HCT116 (cell line): Measurements from ENCODE around the gene NSUN7. TPM values are rescaled to one million over a fixed set of nuclear protein-coding genes. Genes with fewer than 3 reads are reported as not detected.

Source experiments
- ATAC-seq: fragments of 200-7000 bp; cut with Tn5 transposase; 2 replicates; pipeline ENCODE4 v1.9.1; 2020; ENCODE audit warnings: mild to moderate bottlenecking, moderate library complexity
- BruUV-seq: library from RNA; stranded (reverse); fragments of 400-500 nt; replicated peaks from 2 replicates; lab custom pipeline; 2021; lab: Mats Ljungman, UMichigan
- CTCF ChIA-PET: fragments of 300-600 bp; sonication (Branson Sonifier 250); formaldehyde crosslinking; loops from one replicate; lab custom pipeline; 2021; ENCODE audit warnings: antibody characterized with exemption; lab: Charles Lee
- POLR2A ChIA-PET: fragments of 300-600, 350-600 bp; sonication (Branson Sonifier 250); formaldehyde crosslinking; loops from one replicate; lab custom pipeline; 2021; ENCODE audit warnings: antibody characterized with exemption; lab: Charles Lee
- RAD21 ChIA-PET, 2 experiments: fragments of 300-600 bp; sonication (Branson Sonifier 250); formaldehyde crosslinking; loops; one replicate each; lab custom pipeline; 2023; ENCODE audit warnings: low total read pairs in 2 of 2; ENCODE audit not compliant: uncharacterized antibody in 2 of 2, unreplicated experiment in 2 of 2, low non-redundant PET in 1 of 2; lab: Charles Lee
- DNase-seq: peaks from one replicate; pipeline ENCODE4 v3.0.0-alpha.2; 2010; ENCODE audit warnings: low read depth, low spot score
- H2AFZ ChIP-seq: fragments of 200-600 bp; shearing (Covaris generic), sonication (generic); 2 replicates; pipeline ENCODE4 v1.6.1; 2017; ENCODE audit warnings: low read depth, mixed run types, mixed read lengths, antibody characterized with exemption, low read length; ENCODE audit not compliant: poor library complexity, severe bottlenecking
- H3K27ac ChIP-seq: 2 replicates; pipeline ENCODE4 v1.5.1; 2012; ENCODE audit warnings: low read depth, low read length
- H3K27me3 ChIP-seq: fragments of 200-600 bp; sonication (generic); 2 replicates; pipeline ENCODE4 v1.6.1; 2016; ENCODE audit warnings: mixed run types, low read length, mixed read lengths; ENCODE audit not compliant: insufficient read depth
- H3K36me3 ChIP-seq, 2 experiments: fragments of 200-500 bp in 1 of 2; fragments of 200-600 bp in 1 of 2; sonication (Bioruptor generic) in 1 of 2; sonication (generic) in 1 of 2; 2 replicates each; pipeline versions ENCODE4 v1.5.1 to v1.6.1; 2014 to 2016; ENCODE audit warnings: low read length in 2 of 2, inconsistent platforms in 1 of 2, mixed read lengths in 1 of 2, mixed run types in 1 of 2; ENCODE audit not compliant: insufficient read depth in 2 of 2, control insufficient read depth in 1 of 2
- H3K4me1 ChIP-seq, 2 experiments: fragments of 200-600 bp in 1 of 2; sonication (generic) in 1 of 2; 2 replicates each; pipeline versions ENCODE4 v1.5.1 to v1.6.1; 2012 to 2017; ENCODE audit warnings: low read length in 2 of 2, inconsistent platforms in 1 of 2, mild to moderate bottlenecking in 1 of 2, mixed read lengths in 1 of 2, mixed run types in 1 of 2, moderate library complexity in 1 of 2; ENCODE audit not compliant: insufficient read depth in 2 of 2, control insufficient read depth in 1 of 2
- H3K4me2 ChIP-seq: fragments of 200-600 bp; sonication (generic); 2 replicates; pipeline ENCODE4 v1.6.1; 2017; ENCODE audit warnings: mixed run types, low read length, mixed read lengths
- H3K4me3 ChIP-seq, 2 experiments: fragments of 200-600 bp in 1 of 2; sonication (generic) in 1 of 2; replicated peaks in 1 of 2; 2 replicates each; pipeline ENCODE4 v1.5.1; 2011 to 2016; ENCODE audit warnings: low read length in 2 of 2, control low read depth in 1 of 2, low read depth in 1 of 2, mild to moderate bottlenecking in 1 of 2, mixed read lengths in 1 of 2, mixed run types in 1 of 2
- H3K79me2 ChIP-seq: fragments of 200-600 bp; sonication (generic); 2 replicates; pipeline ENCODE4 v1.6.1; 2017; ENCODE audit warnings: mild to moderate bottlenecking, mixed run types, low read length, moderate library complexity, mixed read lengths; ENCODE audit not compliant: insufficient read depth
- H3K9ac ChIP-seq: fragments of 200-600 bp; sonication (generic); 2 replicates; pipeline ENCODE4 v1.6.1; 2016; ENCODE audit warnings: low read length, mixed read lengths
- H3K9me2 ChIP-seq: fragments of 200-600 bp; sonication (generic), shearing (Covaris generic); 2 replicates; pipeline ENCODE4 v1.6.1; 2017; ENCODE audit warnings: mixed run types, mild to moderate bottlenecking, moderate library complexity; ENCODE audit not compliant: insufficient read depth
- H3K9me3 ChIP-seq, 2 experiments: fragments of 200-500 bp in 1 of 2; fragments of 200-600 bp in 1 of 2; sonication (Bioruptor generic) in 1 of 2; sonication (generic) in 1 of 2; 2 replicates each; pipeline ENCODE4 v1.6.1; 2014 to 2017; ENCODE audit warnings: low read length in 2 of 2, mixed read lengths in 2 of 2, inconsistent platforms in 1 of 2, low read depth in 1 of 2, mild to moderate bottlenecking in 1 of 2, mixed run types in 1 of 2, moderate library complexity in 1 of 2; ENCODE audit not compliant: control insufficient read depth in 1 of 2, insufficient read depth in 1 of 2
- H4K20me1 ChIP-seq: fragments of 200-600 bp; sonication (generic), shearing (Covaris generic); 2 replicates; pipeline ENCODE4 v1.6.1; 2017; ENCODE audit warnings: mixed run types, mild to moderate bottlenecking, moderate library complexity; ENCODE audit not compliant: insufficient read depth
- ATF3 ChIP-seq: IDR thresholded peaks from 2 replicates; pipeline ENCODE4 v1.6.1; 2012
- CBX3 ChIP-seq: IDR thresholded peaks from 2 replicates; pipeline ENCODE4 v1.6.1; 2012; ENCODE audit warnings: low read depth
- CEBPB ChIP-seq: IDR thresholded peaks from 2 replicates; pipeline ENCODE4 v1.6.1; 2012; ENCODE audit warnings: low read depth
- EGR1 ChIP-seq: IDR thresholded peaks from 2 replicates; pipeline ENCODE4 v1.6.1; 2012; ENCODE audit warnings: low read depth
- EZH2phosphoT487 ChIP-seq: fragments of 200-600 bp; IDR thresholded peaks from 2 replicates; pipeline ENCODE4 v1.6.1; 2018; ENCODE audit warnings: antibody characterized with exemption, borderline replicate concordance
- JUND ChIP-seq: IDR thresholded peaks from 2 replicates; pipeline ENCODE4 v1.6.1; 2012
- POLR2A ChIP-seq: IDR thresholded peaks from 2 replicates; pipeline ENCODE4 v1.7.0; 2011; ENCODE audit warnings: borderline replicate concordance; ENCODE audit not compliant: insufficient read depth, insufficient read length; ENCODE audit errors: extremely low read depth
- POLR2AphosphoS5 ChIP-seq: IDR thresholded peaks from 2 replicates; pipeline ENCODE4 v1.6.1; 2011; ENCODE audit warnings: mild to moderate bottlenecking, low read depth, low read length, moderate library complexity
- RAD21 ChIP-seq: IDR thresholded peaks from 2 replicates; pipeline ENCODE4 v1.6.1; 2012; ENCODE audit warnings: low read depth, mild to moderate bottlenecking
- YY1 ChIP-seq: IDR thresholded peaks from 2 replicates; pipeline ENCODE4 v1.6.1; 2011; ENCODE audit warnings: low read length, low read depth, moderate library complexity, mild to moderate bottlenecking; ENCODE audit not compliant: insufficient replicate concordance; ENCODE audit errors: extremely low read depth
- ZFX ChIP-seq: fragments of 450-650 bp; IDR thresholded peaks from 2 replicates; pipeline ENCODE4 v1.6.1; 2017
- ZNF274 ChIP-seq: fragments of 200-500 bp; sonication (Bioruptor generic); IDR thresholded peaks from 2 replicates; pipeline ENCODE4 v1.6.1; 2014; ENCODE audit warnings: mild to moderate bottlenecking, low read depth, low read length, inconsistent platforms
- intact Hi-C: fragments of 100-400 bp; cut with micrococcal nuclease; formaldehyde crosslinking; loops from 2 replicates; pipeline ENCODE4 v1.10.0; 2022
- total RNA-seq: library from RNA; stranded (reverse); gene quantifications from one replicate; pipeline ENCODE4 v1.2.1, GENCODE V29; 2021; ENCODE audit not compliant: unreplicated experiment
- TF ChIP-seq, protein P1 (sequence below): IDR thresholded peaks from 2 replicates; pipeline ENCODE4 v1.6.1; 2012; ENCODE audit warnings: low read depth

The NSUN7 gene
- total RNA-seq, 1 experiment from 2014 or later = 0.07 TPM

DNA sequence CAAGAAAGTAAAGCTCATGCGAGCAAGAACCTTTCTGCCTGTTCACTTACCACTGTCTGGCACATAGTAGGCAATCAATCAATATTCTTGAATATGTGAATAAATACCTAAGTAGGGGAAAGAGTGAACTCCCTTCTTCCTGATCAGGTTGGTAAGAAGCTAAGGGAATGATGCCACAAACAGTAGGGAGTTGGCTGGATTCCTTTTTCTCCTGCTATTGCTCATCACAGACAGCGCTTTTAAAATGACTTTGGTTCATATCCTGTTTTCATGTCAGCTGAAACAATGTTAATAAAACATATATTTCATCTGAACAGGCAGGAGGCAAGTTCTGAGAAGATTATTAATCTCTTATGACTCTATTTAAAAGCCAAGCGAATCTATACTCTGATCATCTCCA lies 99.2 kb downstream of the NSUN7 start:
- no peaks in the 10 kb centered on the region for H3K27me3 ChIP-seq
- H3K4me2 ChIP-seq = no peak overlapping the region
- H3K9ac ChIP-seq = no peak overlapping the region
- POLR2A ChIA-PET = interaction anchor here (0.7 kb wide), 1 partner anchor 8 kb away, joined by 3 read pairs; no protein-coding TSS in a partner anchor
- BruUV-seq = no TSS peak
- H2AFZ ChIP-seq = no peak overlapping the region
- no peaks in the 10 kb centered on the region for H3K36me3 ChIP-seq
- H3K27ac ChIP-seq = no peak overlapping the region
- H3K9me2 ChIP-seq = no peaks in the 10 kb centered on the region
- no peak for DNase-seq
- RAD21 ChIA-PET = no interaction called here
- ATAC-seq = no peak
- no peaks in the 10 kb centered on the region for H3K79me2 ChIP-seq
- no peaks in the 10 kb centered on the region for H3K4me1 ChIP-seq
- no peaks in the 10 kb centered on the region for H3K9me3 ChIP-seq
- intact Hi-C loops = no loop called here
- CTCF ChIA-PET = interaction anchor here (1.2 kb wide), 1 partner anchor 8 kb away, joined by 3 read pairs; no protein-coding TSS in a partner anchor
- no peak overlapping the region for H3K4me3 ChIP-seq
- no peak for TF ChIP-seq RAD21
- TF ChIP-seq, protein P1, sequence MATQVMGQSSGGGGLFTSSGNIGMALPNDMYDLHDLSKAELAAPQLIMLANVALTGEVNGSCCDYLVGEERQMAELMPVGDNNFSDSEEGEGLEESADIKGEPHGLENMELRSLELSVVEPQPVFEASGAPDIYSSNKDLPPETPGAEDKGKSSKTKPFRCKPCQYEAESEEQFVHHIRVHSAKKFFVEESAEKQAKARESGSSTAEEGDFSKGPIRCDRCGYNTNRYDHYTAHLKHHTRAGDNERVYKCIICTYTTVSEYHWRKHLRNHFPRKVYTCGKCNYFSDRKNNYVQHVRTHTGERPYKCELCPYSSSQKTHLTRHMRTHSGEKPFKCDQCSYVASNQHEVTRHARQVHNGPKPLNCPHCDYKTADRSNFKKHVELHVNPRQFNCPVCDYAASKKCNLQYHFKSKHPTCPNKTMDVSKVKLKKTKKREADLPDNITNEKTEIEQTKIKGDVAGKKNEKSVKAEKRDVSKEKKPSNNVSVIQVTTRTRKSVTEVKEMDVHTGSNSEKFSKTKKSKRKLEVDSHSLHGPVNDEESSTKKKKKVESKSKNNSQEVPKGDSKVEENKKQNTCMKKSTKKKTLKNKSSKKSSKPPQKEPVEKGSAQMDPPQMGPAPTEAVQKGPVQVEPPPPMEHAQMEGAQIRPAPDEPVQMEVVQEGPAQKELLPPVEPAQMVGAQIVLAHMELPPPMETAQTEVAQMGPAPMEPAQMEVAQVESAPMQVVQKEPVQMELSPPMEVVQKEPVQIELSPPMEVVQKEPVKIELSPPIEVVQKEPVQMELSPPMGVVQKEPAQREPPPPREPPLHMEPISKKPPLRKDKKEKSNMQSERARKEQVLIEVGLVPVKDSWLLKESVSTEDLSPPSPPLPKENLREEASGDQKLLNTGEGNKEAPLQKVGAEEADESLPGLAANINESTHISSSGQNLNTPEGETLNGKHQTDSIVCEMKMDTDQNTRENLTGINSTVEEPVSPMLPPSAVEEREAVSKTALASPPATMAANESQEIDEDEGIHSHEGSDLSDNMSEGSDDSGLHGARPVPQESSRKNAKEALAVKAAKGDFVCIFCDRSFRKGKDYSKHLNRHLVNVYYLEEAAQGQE = no peak
- TF ChIP-seq EZH2phosphoT487 = no peak
- TF ChIP-seq POLR2A = no peak
- TF ChIP-seq CEBPB = no peak
- no peak for TF ChIP-seq ZNF274
- no peak for TF ChIP-seq ATF3
- TF ChIP-seq YY1 = no peak
- TF ChIP-seq CBX3 = no peak
- TF ChIP-seq JUND = no peak
- TF ChIP-seq ZFX = no peak
- TF ChIP-seq POLR2AphosphoS5 = no peak
- no peak for TF ChIP-seq EGR1
- TF ChIP-seq, all 23 proteins: peak for 0
- H4K20me1 ChIP-seq = no peaks in the 10 kb centered on the region; the same call in 1 of the 2 replicates
